Heart right ventricle (tissue), 16 donors: ENCODE measurements around the gene CDK10. TPM values are rescaled to one million over a fixed set of nuclear protein-coding genes. Genes with fewer than 3 reads are reported as not detected.

Experiments
- ATAC-seq, 8 donors: fragments of 200-7000 bp; cut with Tn5 transposase; one replicate each; pipeline ENCODE4 v1.9.1; 2020; ENCODE audit warnings: mild to moderate bottlenecking in 8 of 8, moderate library complexity in 8 of 8, moderate number of reproducible peaks in 1 of 8
- DNase-seq, 2 donors: peaks; one replicate each; pipeline ENCODE4 v3.0.0-alpha.2; 2020
- H3K27ac ChIP-seq, 10 donors: fragments of 200-600 bp; sonication (generic) in 2 of 10; one replicate each; pipeline versions ENCODE4 v1.5.0 to v1.8.0; 2020 to 2022; ENCODE audit warnings: mild to moderate bottlenecking in 3 of 10
- H3K27me3 ChIP-seq, 7 donors: fragments of 200-600 bp; one replicate each; pipeline ENCODE4 v1.8.0; 2021 to 2022; ENCODE audit warnings: mild to moderate bottlenecking in 2 of 7
- H3K36me3 ChIP-seq, 9 donors: fragments of 200-600 bp; sonication (generic) in 1 of 9; one replicate each; pipeline versions ENCODE4 v1.5.0 to v1.8.0; 2020 to 2022; ENCODE audit warnings: mild to moderate bottlenecking in 2 of 9
- H3K4me1 ChIP-seq, 9 donors: fragments of 200-600 bp; sonication (generic) in 1 of 9; one replicate each; pipeline versions ENCODE4 v1.5.0 to v1.8.0; 2020 to 2022; ENCODE audit warnings: mild to moderate bottlenecking in 4 of 9
- H3K4me3 ChIP-seq, 10 donors: fragments of 200-600 bp; sonication (generic) in 2 of 10; one replicate each; pipeline versions ENCODE4 v1.5.0 to v1.8.0; 2020 to 2022; ENCODE audit warnings: mild to moderate bottlenecking in 7 of 10, moderate library complexity in 2 of 10
- H3K9me3 ChIP-seq, 11 donors: fragments of 200-600 bp in 10 of 11; sonication (generic) in 2 of 11; one replicate each; pipeline versions ENCODE4 v1.5.0 to v1.8.0; 2013 to 2022; ENCODE audit warnings: mild to moderate bottlenecking in 2 of 11, control low read depth in 1 of 11, moderate library complexity in 1 of 11
- WGBS, 2 donors: extraction: QIAGEN DNeasy Blood & Tissue Kit; methylation state at CpG; one replicate each; pipeline ENCODE4 v1.1.7; 2013; ENCODE audit warnings: inconsistent platforms in 1 of 2; 5-methylcytosine and 5-hydroxymethylcytosine counted together
- intact Hi-C, 10 donors: fragments of 100-400 bp; cut with DNase I; formaldehyde crosslinking; loops; one replicate each; pipeline versions ENCODE4 v1.11.1 to v1.14.2; 2022
- polyA plus RNA-seq, 2 donors: library from polyadenylated mRNA; stranded (reverse); fragments of 200-250 nt; gene quantifications; one replicate each; pipeline ENCODE4 v1.2.3, GENCODE V29; 2013
- total RNA-seq, 10 donors: library from RNA; stranded (reverse); fragmentation: NEBNext Ultra II Directional in 3 of 10; extraction: Animal tissue kit (Norgen Biotek cat#: 25700) in 3 of 10; gene quantifications; one replicate each; pipeline versions ENCODE4 v1.2.1 to v1.2.4, GENCODE V29; 2021 to 2023
- TF ChIP-seq, protein P1 (sequence below), 9 donors: fragments of 200-600 bp; sonication (generic) in 2 of 9; IDR thresholded peaks; one replicate each; pipeline versions ENCODE4 v1.5.0 to v1.8.0; 2021 to 2022; ENCODE audit warnings: antibody characterized with exemption in 9 of 9, mild to moderate bottlenecking in 5 of 9, moderate library complexity in 1 of 9
- donor health status: Arrhythmogenic right ventricular cardiomyopathy.
- donor health status: ischemic (EF 13 %, LVEDD 7.1; RV severe dilation, severe dysfunction).
- donor health status: healthy with polysubstance abuse.
- donor health status: DM: no; HTN: yes; CAD: no.
- donor health status: DM: no; HTN: no; CAD: no.
- donor health status: ischemic (EF 25% LVEDD 6.9; RV normal size, moderate dysfunction).
- donor health status: ischemic (EF 25% LVEDD 5.7; RV mildly dilated, moderate dysfunction).
- donor health status: healthy.
- donor health status: DM: yes; HTN: yes; CAD: no.
- donor health status: Ischemic cardiomyopathy.
- donor health status: ischemic (EF 35%, LVEDD 5.7; RV mildly dilated, moderate dysfunction).
- donor health status: nonischemic (EF 11% LVEDD 7.7; RV severe dilation, severe dysfunction).
- donor health status: DM: yes; HTN: yes; CAD: no.
- donor health status: PGD.
- donor health status: ischemic (EF 29% LVEDD 5.4; RV normal size, mild dysfunction).
- donor health status: nonischemic (EF 23%, LVEDD 6.1; RV moderate dilation, normal function).

The CDK10 gene
- total and polyA plus RNA-seq, 12 donors, result 14.7 to 63.4 (median 21.7) TPM

DNA sequence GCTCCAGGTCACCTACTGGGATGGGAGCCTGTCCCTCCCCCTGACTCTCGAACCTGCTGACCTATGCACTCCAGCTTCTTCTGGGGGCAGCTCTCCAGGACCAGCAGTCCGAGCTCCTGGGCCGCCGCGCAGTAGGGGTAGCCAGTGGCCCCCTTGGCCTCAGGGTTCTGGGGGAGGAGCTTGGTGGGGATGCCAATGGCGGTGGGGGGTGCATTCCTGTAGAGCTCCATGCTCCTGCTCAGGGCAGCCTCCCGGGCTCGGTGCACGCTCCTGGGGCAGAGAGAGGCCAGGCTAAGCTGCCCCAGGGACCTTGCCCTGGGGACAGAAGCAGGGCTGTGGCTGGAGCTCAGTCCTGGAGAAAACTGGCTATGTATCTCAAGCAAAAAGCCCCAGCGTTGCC, 22.7 kb downstream of the CDK10 start:
- WGBS, 2 donors, result 87% methylated on average over 10 of the region's 10 CpGs
- no peak overlapping the region for H3K4me3 ChIP-seq
- H3K27ac ChIP-seq, result no peak overlapping the region
- H3K27me3 ChIP-seq, result peaks cover 0 to 12% (median 7%) of the 10 kb centered on the region in 7 donors
- ATAC-seq (no peak), DNase-seq (no peak)
- intact Hi-C loops, result loop anchor here in 7 of 10 donors (5.0 to 10.0 kb wide), 4 partner anchors 76 to 153 kb away; no protein-coding TSS in a partner anchor
- H3K36me3 ChIP-seq, result peaks cover 0 to 20% (median 0%) of the 10 kb centered on the region in 9 donors
- TF ChIP-seq, protein P1, sequence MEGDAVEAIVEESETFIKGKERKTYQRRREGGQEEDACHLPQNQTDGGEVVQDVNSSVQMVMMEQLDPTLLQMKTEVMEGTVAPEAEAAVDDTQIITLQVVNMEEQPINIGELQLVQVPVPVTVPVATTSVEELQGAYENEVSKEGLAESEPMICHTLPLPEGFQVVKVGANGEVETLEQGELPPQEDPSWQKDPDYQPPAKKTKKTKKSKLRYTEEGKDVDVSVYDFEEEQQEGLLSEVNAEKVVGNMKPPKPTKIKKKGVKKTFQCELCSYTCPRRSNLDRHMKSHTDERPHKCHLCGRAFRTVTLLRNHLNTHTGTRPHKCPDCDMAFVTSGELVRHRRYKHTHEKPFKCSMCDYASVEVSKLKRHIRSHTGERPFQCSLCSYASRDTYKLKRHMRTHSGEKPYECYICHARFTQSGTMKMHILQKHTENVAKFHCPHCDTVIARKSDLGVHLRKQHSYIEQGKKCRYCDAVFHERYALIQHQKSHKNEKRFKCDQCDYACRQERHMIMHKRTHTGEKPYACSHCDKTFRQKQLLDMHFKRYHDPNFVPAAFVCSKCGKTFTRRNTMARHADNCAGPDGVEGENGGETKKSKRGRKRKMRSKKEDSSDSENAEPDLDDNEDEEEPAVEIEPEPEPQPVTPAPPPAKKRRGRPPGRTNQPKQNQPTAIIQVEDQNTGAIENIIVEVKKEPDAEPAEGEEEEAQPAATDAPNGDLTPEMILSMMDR (IDR thresholded peaks at IDR 0.05), result no peak
- H3K9me3 ChIP-seq, result no peaks in the 10 kb centered on the region
- H3K4me1 ChIP-seq, result peaks cover 0 to 20% (median 11%) of the 10 kb centered on the region in 9 donors

DNA sequence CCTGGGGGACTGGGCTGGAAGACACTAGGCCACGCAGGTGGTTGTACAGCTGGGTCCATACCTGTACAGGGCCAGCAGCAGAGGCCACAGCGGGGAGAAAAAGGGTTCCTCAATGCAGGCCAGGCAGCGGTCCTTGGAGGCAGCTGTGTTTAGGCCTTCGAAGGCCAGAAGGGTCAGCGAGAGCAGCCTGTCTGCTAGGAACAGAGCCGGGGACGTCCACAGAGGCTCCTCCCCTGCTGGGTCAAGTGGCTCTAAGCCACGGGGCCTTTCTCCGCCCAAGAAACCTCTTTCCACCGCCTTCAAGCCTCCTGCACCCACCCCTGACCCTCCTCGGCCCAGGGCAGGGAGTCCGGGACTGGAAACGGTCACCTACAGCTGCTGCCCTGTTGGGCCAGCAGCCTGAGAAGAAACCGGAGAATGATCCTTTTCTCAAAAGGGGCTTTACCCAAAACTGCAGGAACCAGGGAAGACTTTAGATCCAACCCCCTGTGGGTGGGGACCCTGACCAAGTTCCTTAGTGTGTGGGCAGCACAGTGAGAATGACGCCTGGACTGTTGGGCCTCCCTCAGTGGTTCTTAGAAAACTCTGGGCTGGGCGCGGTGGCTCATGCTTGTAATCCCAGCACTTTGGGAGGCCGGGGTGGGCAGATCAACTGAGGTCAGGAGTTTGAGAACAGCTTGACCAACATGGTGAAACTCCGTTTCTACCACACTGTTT, 23.4 kb downstream of the CDK10 start:
- peaks cover 0 to 20% (median 11%) of the 10 kb centered on the region in 9 donors for H3K4me1 ChIP-seq
- DNase-seq (no peak), ATAC-seq (no peak)
- H3K27me3 ChIP-seq, result peaks cover 0 to 12% (median 7%) of the 10 kb centered on the region in 7 donors
- H3K9me3 ChIP-seq, result no peaks in the 10 kb centered on the region
- intact Hi-C loops, result loop anchor here in 7 of 10 donors (5.0 to 10.0 kb wide), 4 partner anchors 75 to 152 kb away; no protein-coding TSS in a partner anchor
- no peak overlapping the region for H3K27ac ChIP-seq
- peaks cover 0 to 20% (median 0%) of the 10 kb centered on the region in 9 donors for H3K36me3 ChIP-seq
- WGBS, 2 donors, result 87 to 89% methylated on average over 19 of the region's 19 CpGs
- TF ChIP-seq, protein P1 (IDR thresholded peaks at IDR 0.05), result no peak
- no peak overlapping the region for H3K4me3 ChIP-seq

DNA sequence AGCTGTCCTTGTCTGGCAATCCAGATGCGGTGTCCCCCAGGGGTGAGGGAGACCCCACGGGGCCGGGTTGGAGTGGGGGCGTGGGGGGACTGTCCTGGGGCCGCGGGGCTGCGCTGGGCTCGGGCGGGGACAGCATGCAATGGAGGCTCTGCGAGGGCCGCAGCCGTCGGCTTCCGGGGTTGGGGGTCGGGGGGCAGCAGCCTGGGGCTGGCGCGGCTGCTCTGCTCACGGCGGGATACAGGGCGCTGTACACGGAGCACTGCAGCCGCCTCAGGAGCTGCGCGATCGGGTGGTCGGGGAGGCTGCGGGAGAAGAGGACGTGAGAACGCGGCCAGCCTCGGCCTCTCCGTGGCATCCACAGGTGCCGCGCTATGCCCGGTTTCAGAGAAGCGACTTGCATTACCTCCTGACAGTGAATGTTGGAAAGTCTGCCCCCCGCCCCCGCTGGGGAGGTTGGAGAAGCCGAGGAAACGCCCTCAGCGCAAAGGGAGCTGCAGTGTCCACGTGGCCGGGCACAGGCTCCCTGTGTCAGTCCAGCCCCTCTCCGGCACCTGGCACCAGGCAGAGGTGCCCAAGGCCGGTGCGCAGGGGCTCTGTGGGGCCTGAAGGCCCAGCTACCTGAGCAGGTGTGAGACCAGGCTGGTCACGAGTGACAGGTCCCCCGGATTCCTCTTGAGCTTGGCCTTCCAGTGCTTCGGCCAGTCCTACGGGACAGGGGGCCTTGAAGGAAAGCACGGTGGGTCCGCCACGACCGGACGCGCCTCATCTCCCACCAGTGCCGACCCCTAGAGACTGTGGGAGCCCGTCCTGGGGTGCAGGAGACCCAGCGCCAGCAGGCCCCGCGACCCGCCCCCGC, 24.4 kb downstream of the CDK10 start:
- Histone ChIP-seq H3K4me1 (peaks cover 0 to 16% (median 10%) of the 10 kb centered on the region in 9 donors), H3K36me3 (peaks cover 0 to 20% (median 0%) of the 10 kb centered on the region in 9 donors), H3K27ac (no peak overlapping the region), H3K27me3 (peaks cover 0 to 12% (median 7%) of the 10 kb centered on the region in 7 donors), H3K9me3 (no peaks in the 10 kb centered on the region), H3K4me3 (no peak overlapping the region)
- 76 to 78% methylated on average over 62 to 63 of the region's 63 CpGs for WGBS, 2 donors
- ATAC-seq (peak in 2 of 8 donors; percentile 5 to 11), DNase-seq (no peak)
- intact Hi-C loops, result no loop called here
- TF ChIP-seq, protein P1 (IDR thresholded peaks at IDR 0.05), result no peak

DNA sequence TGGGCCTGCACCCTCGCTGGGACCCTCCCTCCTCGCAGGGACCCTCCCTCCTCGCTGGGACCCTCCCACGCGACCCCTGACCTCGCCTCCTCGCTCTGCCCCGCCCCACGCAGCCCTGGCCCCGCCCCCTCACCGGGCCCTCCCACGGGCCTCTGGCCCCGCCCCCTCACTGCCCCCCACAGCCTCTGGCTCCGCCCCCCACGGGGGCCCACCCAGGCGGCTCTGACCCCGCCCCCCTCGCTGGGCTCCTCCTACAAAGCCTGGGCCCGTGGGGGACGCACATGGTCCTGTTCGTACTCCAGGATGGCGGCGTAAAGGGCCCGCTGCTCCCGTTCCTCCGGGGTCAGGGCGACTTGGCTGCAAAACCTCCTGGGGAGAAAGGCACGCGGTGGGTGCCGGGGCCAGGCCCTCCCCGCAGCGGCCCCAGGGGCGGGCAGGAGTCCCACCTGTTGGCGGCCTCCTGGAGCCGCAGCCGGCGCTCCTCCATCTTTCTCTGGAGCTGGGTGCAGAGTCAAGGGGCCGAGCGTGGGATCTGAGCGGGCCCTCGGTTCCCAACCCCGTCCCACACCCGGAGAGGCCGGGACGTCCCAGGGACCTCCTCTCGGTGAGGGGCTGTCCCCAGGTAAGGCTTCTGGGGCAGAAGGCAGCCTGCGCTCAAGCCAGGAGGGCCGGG, 25.2 kb downstream of the CDK10 start:
- DNase-seq (peak in 1 of 2 donors; percentile 50), ATAC-seq (peak in 6 of 8 donors; percentile 13 to 59 (median 37))
- peaks cover 0 to 24% (median 0%) of the 10 kb centered on the region in 9 donors for H3K36me3 ChIP-seq
- H3K4me1 ChIP-seq, result peaks cover 0 to 11% (median 7%) of the 10 kb centered on the region in 9 donors
- WGBS, 2 donors, result 11 to 13% methylated on average over 46 to 48 of the region's 48 CpGs
- TF ChIP-seq, protein P1 (IDR thresholded peaks at IDR 0.05), result no peak
- peaks cover 0 to 12% (median 7%) of the 10 kb centered on the region in 7 donors for H3K27me3 ChIP-seq
- no peaks in the 10 kb centered on the region for H3K9me3 ChIP-seq
- H3K4me3 ChIP-seq, result peak overlapping the region in 2 of 10 donors; percentile 24 to 47
- intact Hi-C loops, result no loop called here
- H3K27ac ChIP-seq, result peak overlapping the region in 1 of 10 donors; percentile 3
